Right hindlimb (tissue), 1 donor: ENCODE measurements around the gene SLC36A3.
"Not testable (repeated sequence)": the region's sequence is repeated elsewhere in the genome, so short reads cannot be mapped to it uniquely, and the experiment has no call there.

Experiments
- DNase-seq: peaks from one replicate; pipeline ENCODE4 v3.0.0-alpha.2; 2018

The SLC36A3 gene

GRCh38 chr5:151258816-151259215, 44.8 kb downstream of the SLC36A3 start:
- no peak for DNase-seq

DNA sequence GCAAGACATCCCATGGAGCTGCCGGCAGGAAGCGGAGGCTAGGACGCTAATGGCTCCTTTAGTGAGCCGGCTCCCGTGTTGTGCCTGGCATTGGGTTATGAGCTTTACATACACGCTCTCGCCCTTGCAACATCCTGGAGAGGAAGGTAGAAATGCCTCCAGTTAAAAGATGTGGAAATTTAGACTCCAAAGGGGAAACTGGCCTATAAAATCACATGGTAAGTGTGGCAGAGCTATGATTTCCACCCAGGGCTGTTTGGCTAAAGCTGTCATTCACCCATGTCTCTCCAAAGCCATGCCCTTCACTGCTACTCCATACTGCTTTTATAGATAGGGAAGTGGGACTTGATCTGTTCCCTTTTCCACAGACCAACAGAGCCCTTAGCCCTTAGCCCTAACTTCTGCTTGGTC, 45.4 kb downstream of the SLC36A3 start:
- DNase-seq: no peak

DNA sequence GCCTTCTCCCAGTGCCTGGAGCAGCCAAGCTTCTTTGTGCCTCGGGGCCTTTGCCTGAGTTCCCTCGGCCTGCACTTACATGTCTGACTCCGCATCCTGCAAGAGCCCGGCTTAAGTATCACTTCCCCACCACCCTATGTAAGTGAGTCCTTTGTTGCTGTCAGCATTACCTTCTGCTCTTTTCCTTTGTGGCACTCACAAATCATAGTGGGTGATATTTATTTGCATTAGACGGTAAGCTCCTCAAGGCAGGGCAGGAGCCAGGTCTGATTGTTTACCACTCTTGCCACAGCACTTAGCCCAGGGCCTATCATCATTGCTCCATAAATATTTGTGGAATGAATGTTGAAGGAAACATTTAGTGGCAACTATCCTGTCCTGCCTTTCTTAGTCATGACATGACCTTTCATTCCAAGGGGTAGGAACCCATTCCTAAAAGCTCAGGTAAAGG, 45.8 kb downstream of the SLC36A3 start:
- DNase-seq: no peak

- DNase-seq: no peak
Measured at GRCh38 chr5:151255621-151256286, 47.8 kb downstream of the SLC36A3 start.

- DNase-seq: not testable (repeated sequence)
Measured at GRCh38 chr5:151254990-151255389, 48.6 kb downstream of the SLC36A3 start.

DNA sequence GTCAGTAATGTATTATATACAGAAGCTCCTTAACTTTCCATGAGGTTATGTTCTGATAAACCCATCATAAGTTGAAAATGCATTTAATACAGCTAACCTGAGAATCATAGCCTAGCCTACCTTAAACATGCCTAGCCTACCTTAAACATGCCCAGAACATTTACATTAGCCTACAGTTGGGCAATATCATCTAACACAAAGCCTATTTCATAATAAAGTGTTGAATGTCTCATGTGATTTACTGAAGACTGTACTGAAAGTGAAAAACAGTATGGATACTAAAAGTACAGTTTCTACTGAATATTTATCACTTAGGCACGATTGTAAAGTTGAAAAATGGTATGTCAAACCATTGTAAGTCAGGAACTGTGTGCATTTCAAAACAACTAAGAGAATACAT, 49.0 kb downstream of the SLC36A3 start:
- DNase-seq: no peak

GRCh38 chr5:151253605-151253950, 50.0 kb downstream of the SLC36A3 start:
- DNase-seq: no peak

GRCh38 chr5:151252762-151253604, 50.6 kb downstream of the SLC36A3 start, which contains the start of gene GM2A:
TSS of gene GM2A (plus strand) at chr5:151253185. CDS start at chr5:151253217, 32 bp downstream.
- peak; percentile 100 for DNase-seq

GRCh38 chr5:151251621-151252020, 51.9 kb downstream of the SLC36A3 start:
- DNase-seq: no peak

GRCh38 chr5:151251001-151251551, 52.5 kb downstream of the SLC36A3 start:
- no peak for DNase-seq

DNA sequence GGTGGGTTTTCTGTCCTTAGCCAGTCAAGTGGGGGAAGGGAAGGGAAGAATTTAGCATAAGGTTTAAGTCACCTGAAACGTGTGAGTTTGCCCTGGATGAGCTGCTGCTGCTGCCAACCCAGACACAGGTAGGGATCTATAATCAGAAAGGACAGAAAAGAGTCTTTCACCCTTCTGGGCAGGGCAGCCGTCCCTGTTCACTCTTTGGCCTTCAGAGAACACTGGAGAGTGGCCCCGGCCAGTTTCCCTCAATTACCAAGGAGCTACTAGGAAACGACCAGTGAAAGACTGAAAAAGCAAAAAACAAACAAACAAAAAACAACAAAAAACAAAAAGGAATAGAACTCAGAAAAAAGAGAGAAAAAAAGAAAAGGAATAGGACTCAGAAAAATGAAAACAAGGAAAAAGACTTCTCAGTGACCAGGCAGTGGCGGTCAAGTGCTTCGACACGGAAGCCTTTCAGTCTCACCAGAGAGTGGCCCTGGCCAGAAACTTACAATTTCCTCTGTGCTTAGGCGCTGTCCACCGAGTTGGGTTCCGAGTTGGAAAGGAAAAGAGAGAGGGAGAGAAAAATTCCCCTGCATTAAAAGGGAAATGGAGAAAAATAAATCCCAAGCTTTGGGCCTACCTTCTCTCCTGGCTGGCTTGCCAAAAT, 53.1 kb downstream of the SLC36A3 start:
- DNase-seq: no peak

- DNase-seq: no peak
Measured at GRCh38 chr5:151249281-151249680, 54.3 kb downstream of the SLC36A3 start.

GRCh38 chr5:151248651-151249050, 54.9 kb downstream of the SLC36A3 start:
- DNase-seq: no peak

- no peak for DNase-seq
Measured at GRCh38 chr5:151245680-151246219, 57.8 kb downstream of the SLC36A3 start.

DNA sequence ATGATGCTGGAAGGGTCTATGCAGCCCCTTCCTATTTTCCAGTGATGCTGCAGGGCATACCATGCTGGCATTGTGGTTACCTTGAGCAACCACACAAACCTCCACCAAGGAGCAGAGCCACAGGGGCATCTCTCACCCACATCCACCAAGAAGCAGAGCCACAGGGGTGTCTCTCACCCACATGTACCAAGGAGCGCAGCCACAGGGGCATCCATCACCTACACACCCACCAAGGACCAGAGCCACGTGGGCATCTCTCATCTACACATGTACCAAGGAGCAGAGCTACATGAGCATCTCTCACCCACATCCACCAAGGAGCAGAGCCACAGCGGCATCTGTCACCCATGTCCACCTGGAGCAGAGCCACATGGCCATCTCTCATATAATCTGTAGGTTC, 59.4 kb downstream of the SLC36A3 start:
- DNase-seq: no peak

DNA sequence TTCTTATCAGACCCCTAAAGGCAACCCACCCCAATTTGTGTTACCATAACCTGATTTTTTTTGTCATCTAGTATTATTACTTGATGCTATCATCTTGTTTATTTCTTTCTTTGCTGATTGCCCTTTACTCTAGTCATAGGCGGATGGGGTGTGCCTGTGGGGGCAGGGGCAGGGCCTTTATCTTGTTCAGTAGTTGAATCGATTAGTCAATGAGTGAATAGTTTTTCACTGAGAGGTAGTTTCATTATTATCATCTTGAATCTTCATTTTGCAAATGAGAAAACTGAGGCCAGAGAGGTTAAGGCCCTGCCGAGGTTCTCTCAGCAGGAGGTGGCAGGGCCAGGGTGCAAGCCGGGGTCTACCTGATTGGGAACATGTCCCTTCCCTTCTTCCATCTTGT, 60.0 kb downstream of the SLC36A3 start:
- no peak for DNase-seq

- no peak for DNase-seq
Measured at GRCh38 chr5:151243127-151243526, 60.4 kb downstream of the SLC36A3 start.

DNA sequence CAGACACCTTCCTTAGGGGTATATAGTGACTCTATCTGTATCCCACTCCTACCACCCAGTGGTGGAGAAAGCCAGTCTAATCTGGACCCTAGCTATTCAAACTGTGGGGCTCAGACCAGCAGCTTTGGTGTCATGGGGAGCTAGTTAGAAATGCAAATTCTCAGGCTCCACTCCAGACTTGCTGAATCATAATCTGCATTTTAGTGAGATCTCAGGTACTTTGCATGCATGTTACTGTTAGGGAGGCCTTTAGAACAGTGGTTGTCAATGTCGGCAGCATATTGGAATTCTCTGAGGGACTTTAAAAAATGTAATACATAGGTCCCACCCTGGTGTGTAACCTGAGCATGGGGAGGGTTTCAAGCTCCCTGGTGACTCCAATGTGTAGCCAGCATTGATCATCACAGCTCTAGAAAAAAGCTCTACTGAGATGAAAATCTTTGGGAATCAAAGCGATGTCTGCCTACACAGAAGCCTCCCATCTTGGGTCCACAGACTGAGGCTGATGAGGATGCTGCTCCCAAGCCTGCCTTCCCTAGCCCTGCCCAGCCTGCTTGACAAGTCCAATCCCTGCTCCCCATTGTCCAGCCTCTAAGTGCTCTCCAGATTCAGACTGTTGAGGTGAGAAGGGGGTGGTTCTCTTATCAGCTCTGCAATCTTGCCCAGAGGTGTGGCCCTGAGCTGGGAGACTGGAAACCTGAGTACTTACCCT, 62.5 kb downstream of the SLC36A3 start:
- DNase-seq: no peak

GRCh38 chr5:151240268-151240835, 63.2 kb downstream of the SLC36A3 start:
- not testable (repeated sequence) for DNase-seq

- peak; percentile 87 for DNase-seq
Measured at GRCh38 chr5:151239237-151239861, 64.2 kb downstream of the SLC36A3 start.

DNA sequence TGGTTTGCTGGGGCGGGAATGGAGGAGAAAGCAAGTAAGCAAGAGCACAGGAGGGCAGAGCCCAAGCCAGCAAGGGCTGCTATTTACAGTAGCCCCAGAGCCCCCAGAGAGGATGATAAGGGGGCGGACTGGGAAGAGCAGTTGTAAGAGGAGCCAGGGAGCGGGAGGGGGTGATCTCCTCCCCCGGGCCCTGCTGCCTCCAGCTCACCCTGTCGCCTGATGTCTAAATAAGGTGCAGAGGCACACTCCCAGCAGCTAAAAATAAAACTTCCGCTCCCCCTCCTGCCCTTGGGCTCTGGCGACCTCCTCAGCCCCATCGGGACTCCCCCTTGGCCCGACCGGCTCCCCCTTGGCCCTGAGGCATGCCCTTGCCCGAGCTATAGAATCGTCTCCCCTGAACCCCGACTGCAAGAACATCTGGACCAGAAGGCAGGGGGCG, 65.2 kb downstream of the SLC36A3 start:
- DNase-seq: peak; percentile 45
